ENCODE data around the gene LSG1. TPM values are rescaled to one million over a fixed set of nuclear protein-coding genes. Genes with fewer than 3 reads are reported as not detected.

LSG1 gene
- total RNA-seq, 1 experiment from 2014 or later = 39.7 TPM

DNA sequence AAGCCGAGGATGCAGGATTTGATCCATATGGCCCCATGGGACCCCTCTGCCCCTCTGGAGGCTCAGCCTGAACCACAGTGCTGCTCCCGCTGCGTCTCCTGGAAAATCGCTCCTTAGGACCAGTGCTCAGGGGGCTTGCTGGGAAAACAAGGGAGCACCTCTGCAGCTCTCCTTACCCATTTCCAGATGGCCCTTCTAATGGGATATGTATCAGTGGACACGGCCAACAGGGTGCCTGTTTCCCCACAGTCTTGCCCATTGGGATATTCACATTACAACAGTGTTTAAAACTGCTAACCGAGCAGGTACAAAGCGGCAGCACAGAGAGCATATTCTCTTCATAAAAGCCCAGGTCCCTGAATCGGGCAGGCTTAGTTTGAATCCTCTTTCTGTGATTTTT is 65.8 kb downstream of the LSG1 start:
- H3K36me3 ChIP-seq (ENCODE audit: control insufficient read depth in 1 of 2, insufficient read depth in 2 of 2, low read length in 2 of 2) = 0 out of 4 replicates have a peak, but pooled peaks cover 0 to 3% of the 10 kb centered on the region in 2 experiments
- POLR2A ChIA-PET = no interaction called here
- H3K79me2 ChIP-seq (ENCODE audit: insufficient read depth, low read length) = no peaks in the 10 kb centered on the region
- H3K9me3 ChIP-seq (ENCODE audit: control insufficient read depth in 1 of 2, insufficient read depth in 1 of 2, low read depth in 1 of 2, low read length in 2 of 2) = no peaks in the 10 kb centered on the region
- H3K4me3 ChIP-seq (replicated peaks in 1 of 2; ENCODE audit: low read depth in 1 of 2, low read length in 2 of 2) = no peak overlapping the region
- ATAC-seq (no peak), DNase-seq (ENCODE audit: low read depth, low spot score) (no peak)
- no peak overlapping the region for H2AFZ ChIP-seq (ENCODE audit: low read depth, low read length, poor library complexity, severe bottlenecking)
- CTCF ChIA-PET = no interaction called here
- H3K27me3 ChIP-seq (ENCODE audit: insufficient read depth, low read length) = no peaks in the 10 kb centered on the region
- H3K9ac ChIP-seq (ENCODE audit: low read length) = no peak overlapping the region
- no peak overlapping the region for H3K27ac ChIP-seq (ENCODE audit: low read depth, low read length)
- H3K4me1 ChIP-seq (ENCODE audit: control insufficient read depth in 1 of 2, insufficient read depth in 2 of 2, low read length in 2 of 2) = no peaks in the 10 kb centered on the region
- no TSS peak for BruUV-seq (replicated peaks)
- TF ChIP-seq EZH2phosphoT487 (IDR thresholded peaks at IDR 0.05; ENCODE audit: borderline replicate concordance) (no peak), ZNF274 (IDR thresholded peaks at IDR 0.05; ENCODE audit: low read depth, low read length) (no peak), ZFX (IDR thresholded peaks at IDR 0.05) (no peak), TCF7L2 (IDR thresholded peaks at IDR 0.05; ENCODE audit: borderline replicate concordance, extremely low read depth, insufficient read depth, insufficient read length) (no peak), POLR2AphosphoS5 (IDR thresholded peaks at IDR 0.05; ENCODE audit: low read depth, low read length) (no peak), CBX3 (IDR thresholded peaks at IDR 0.05; ENCODE audit: low read depth) (no peak), POLR2A (IDR thresholded peaks at IDR 0.05; ENCODE audit: borderline replicate concordance, extremely low read depth, insufficient read depth, insufficient read length) (no peak), EGR1 (IDR thresholded peaks at IDR 0.05; ENCODE audit: low read depth) (no peak), JUND (IDR thresholded peaks at IDR 0.05) (no peak), REST (IDR thresholded peaks at IDR 0.05; ENCODE audit: low read depth) (no peak), EZH2 (IDR thresholded peaks at IDR 0.05) (no peak), RAD21 (IDR thresholded peaks at IDR 0.05; ENCODE audit: low read depth) (no peak), SIN3A (IDR thresholded peaks at IDR 0.05; ENCODE audit: low read depth) (no peak), CTCF (IDR thresholded peaks at IDR 0.05 in 2 of 3, conservative IDR thresholded peaks at IDR 0.05 in 1 of 3; ENCODE audit: borderline replicate concordance in 1 of 3, insufficient read depth in 1 of 3, low read depth in 2 of 3, low read length in 2 of 3) (no peak)
- TF ChIP-seq, protein P1, sequence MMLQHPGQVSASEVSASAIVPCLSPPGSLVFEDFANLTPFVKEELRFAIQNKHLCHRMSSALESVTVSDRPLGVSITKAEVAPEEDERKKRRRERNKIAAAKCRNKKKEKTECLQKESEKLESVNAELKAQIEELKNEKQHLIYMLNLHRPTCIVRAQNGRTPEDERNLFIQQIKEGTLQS (IDR thresholded peaks at IDR 0.05) = no peak
- TF ChIP-seq, protein P2, sequence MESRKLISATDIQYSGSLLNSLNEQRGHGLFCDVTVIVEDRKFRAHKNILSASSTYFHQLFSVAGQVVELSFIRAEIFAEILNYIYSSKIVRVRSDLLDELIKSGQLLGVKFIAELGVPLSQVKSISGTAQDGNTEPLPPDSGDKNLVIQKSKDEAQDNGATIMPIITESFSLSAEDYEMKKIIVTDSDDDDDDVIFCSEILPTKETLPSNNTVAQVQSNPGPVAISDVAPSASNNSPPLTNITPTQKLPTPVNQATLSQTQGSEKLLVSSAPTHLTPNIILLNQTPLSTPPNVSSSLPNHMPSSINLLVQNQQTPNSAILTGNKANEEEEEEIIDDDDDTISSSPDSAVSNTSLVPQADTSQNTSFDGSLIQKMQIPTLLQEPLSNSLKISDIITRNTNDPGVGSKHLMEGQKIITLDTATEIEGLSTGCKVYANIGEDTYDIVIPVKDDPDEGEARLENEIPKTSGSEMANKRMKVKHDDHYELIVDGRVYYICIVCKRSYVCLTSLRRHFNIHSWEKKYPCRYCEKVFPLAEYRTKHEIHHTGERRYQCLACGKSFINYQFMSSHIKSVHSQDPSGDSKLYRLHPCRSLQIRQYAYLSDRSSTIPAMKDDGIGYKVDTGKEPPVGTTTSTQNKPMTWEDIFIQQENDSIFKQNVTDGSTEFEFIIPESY (IDR thresholded peaks at IDR 0.05; ENCODE audit: extremely low read depth, insufficient replicate concordance, low read length) = no peak
- H4K20me1 ChIP-seq (ENCODE audit: insufficient read depth) = no peaks in the 10 kb centered on the region
- H3K4me2 ChIP-seq (ENCODE audit: low read length) = no peak overlapping the region
- intact Hi-C loops (cut with micrococcal nuclease) = no loop called here
- no peaks in the 10 kb centered on the region for H3K9me2 ChIP-seq (ENCODE audit: insufficient read depth)
- RAD21 ChIA-PET (ENCODE audit: low non-redundant PET in 1 of 2, low total read pairs in 2 of 2, uncharacterized antibody in 2 of 2, unreplicated experiment in 2 of 2) = no interaction called here

Data from HCT116 (cell line).